GM19468 (cell line): ENCODE measurements around the gene ISCA2.

Experiments
- ATAC-seq: cut with Tn5 transposase; IDR thresholded peaks from one replicate; pipeline ENCODE4 v1.9.1; 2021; ENCODE audit warnings: mild to moderate bottlenecking, moderate library complexity, moderate number of reproducible peaks; ENCODE audit not compliant: unreplicated experiment; ENCODE audit errors: extremely low read depth

ISCA2 gene

DNA sequence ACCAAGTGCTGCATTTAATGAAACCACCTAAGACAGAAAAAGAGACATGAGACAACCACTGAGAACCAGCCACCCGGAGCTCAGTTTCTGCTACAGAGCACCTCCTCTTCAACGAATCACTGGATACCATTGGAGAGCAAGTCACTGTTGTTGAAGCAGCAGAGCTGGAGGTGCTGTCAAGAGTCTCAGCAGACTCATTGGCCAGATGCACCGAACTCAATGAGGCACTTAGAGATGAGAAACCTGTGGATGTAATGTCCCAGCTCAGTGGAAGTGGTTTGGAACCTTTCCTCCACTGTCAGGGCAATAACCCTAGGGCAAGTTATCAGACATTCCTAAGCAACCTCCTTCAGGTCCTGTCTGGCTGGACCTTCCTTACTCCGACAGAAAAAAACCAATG lies 13.5 kb upstream of the ISCA2 start:
- no peak for ATAC-seq

GRCh38 chr14:74482571-74482970 lies 11.0 kb upstream of the ISCA2 start:
- ATAC-seq: no peak

- no peak for ATAC-seq
Observed at GRCh38 chr14:74483321-74483720, 10.2 kb upstream of the ISCA2 start.

DNA sequence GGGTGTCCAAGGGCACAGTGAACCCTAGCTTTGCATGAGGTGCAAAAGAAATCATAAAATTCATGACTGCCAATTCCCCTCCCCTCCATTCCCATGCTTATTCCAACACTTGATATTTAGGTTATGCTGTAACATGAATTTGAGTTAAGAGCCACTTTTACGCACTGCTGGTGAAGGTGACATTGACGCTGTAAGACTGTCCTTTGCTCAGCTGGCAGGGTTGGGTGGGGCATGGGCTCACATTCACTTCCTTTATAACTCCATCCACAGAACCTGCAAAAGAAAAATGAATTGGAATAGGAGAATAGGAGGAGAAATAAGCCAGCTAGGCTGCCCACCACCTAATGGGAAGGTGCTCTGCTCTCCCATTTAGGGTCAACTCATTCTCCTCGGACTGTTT lies 7.4 kb upstream of the ISCA2 start:
- no peak for ATAC-seq

DNA sequence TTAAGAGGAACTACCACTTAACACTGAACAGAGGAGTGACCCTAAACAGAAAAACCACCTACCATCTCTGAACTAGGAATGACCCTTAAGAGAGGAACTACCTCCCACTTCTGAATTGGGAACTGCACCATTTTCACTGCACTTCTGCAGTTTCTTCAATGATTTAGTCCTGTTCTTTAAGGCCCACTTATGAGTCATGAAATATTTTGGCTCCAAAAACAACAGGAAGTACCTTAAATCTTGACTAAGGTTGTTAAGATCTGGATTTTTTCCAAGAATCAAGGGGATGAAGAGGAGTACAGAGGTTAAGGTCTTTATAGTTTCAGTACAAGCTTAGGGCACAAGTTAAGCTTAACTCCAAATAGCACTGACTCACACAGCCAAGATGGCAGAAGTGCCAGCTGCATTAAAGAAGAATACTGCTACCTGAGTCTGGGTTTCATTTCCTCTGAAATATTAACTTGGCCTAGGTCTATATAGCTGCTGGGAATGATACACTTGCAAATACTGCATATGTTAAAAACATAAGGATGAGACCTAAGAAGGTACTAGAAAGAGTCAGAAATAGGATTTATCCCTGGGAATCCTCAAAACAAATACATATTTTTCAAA lies 4.7 kb upstream of the ISCA2 start:
- no peak for ATAC-seq

DNA sequence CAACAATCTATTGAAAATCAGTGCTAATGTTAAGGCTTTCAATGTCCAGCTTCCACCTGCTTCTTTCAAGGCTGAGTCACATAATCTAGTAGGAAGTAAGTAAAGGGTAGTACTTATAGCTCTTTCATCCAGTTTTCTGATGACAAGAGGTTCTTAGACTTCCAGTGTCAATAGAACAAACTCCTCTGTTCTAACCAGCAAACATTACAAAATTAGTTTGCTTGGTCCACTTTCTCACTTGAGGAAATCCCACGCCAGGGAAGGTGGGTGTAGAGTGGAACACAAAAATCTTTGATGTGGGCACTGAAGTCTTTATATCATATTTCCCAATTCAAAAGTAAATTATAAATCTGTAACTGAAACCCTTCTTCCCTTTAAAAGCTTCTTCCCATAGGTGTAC lies 3.1 kb upstream of the ISCA2 start:
- ATAC-seq: no peak

- ATAC-seq: no peak
Observed at GRCh38 chr14:74491956-74492775, 1.4 kb upstream of the ISCA2 start.

DNA sequence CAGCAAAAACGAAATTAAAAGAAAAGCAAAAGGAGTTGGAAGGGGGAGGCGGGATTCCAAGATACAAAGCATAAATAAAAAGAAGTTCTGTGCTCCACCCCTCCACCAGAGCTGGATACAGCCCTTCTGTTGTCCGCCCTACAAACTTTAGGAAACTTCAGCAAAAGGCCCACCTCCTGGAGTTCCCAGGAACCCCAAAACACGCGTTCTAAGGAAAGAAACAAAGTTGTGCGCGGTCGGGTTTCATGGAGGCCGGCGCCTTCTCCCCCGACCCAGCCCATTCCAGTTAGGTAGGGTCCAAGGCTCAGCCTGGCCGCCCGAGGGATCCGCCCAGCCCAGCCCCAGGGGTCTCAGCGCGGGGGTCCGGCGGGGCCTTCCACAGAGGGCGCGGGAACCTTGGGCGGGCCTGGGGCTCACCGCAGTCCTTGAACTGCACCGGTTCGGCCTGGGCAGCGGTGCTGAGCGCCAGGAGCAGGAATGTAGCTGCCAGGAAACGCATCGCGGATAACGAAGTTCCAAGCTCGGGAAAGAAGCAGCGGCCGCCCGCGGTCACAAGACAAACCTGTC lies 706 bp upstream of the ISCA2 start, which contains the start of gene NPC2:
Gene NPC2 (minus strand): TSS at position 530 of the 567 bp plus-strand sequence. CDS start 31 bp downstream, at position 499.
- ATAC-seq: no peak

DNA sequence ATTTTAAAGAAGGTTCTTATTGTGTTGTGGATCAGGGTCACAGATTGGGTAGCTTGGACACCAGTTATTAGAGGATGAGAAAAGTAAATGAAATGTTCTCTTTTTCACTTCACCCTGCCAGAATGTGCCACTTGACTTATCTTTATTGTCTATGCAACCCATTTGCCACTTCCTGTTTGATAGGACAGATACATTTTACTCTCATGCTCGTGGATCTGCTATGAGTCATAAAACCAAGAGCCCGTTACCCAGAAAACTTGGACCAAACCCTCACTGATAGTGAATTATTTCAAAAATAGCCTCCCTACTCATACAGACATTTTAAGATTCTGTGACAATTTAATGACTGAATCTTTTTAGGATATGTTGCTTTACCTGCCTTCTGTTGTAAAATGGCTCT lies 1.8 kb downstream of the ISCA2 start:
- no peak for ATAC-seq

DNA sequence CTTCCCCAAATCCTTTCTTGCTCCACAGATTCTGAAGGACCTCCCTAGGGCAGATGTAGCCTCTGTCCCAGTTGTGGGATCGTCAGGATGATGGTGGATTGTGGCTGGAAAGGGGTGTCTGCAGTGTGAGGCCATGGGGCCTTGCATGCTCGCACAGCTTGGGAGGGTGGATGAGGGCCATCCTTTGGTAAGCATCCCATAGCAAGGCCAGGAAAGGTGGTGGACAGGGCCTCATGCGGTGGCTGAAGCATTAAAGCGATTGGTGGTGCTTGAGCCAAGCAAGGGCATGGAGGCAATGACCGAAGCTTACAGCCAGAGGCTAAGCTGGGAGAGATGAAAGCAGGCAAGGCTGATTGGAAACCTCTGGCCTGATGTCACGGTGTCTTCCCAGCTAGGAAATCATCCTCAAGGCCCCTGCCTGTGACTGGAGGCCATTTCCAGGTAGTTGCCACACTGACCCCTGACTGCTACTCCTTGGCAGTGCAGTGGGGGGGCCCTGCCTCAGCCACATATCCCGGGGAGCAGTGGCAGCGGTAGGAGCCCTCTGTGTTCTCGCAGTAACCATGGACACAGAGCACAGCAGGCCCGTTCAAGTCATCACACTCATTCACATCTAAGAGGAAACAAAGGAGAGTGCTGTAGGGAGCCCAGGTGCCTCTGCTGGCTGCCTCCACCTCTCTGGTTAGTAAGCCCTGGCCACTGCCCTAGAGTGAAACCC lies 7.0 kb downstream of the ISCA2 start:
- ATAC-seq: no peak

- ATAC-seq: no peak
Observed at GRCh38 chr14:74501135-74501614, 7.6 kb downstream of the ISCA2 start.

GRCh38 chr14:74501691-74502090 lies 8.1 kb downstream of the ISCA2 start:
- ATAC-seq: no peak

GRCh38 chr14:74502236-74503019 lies 8.9 kb downstream of the ISCA2 start:
- ATAC-seq: no peak

DNA sequence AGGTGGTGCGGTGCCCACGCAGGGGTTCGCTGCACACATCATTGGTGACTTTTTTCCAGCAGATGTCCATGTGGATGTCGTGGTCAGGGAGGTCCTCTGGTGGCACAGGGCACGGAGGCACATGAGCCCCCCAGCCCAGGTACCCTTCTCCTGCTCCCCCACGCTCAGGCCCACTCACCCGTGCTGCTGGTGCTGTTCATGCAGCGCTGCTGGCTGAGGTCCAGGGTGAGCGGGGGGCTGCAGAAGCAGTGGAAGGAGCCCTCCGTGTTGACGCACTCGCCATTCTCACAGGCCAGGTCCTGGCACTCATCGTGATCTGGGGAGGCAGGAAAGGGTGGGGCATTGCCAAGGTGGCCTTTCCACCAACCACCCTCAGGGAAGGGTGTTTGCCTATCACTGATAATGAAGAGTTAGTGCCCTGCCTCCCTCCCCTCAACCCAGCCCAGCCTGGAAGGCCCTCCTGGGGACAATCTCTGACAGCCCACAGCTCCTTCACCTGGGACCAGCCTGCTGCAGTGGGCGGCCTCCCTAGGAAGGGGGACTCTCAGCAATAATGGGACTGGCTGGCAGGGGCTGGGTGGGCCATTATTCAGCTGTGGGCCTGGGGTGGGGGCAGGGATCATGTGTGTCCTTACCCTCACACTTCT lies 9.8 kb downstream of the ISCA2 start:
- no peak for ATAC-seq

- no peak for ATAC-seq
Observed at GRCh38 chr14:74503938-74504335, 10.4 kb downstream of the ISCA2 start.

DNA sequence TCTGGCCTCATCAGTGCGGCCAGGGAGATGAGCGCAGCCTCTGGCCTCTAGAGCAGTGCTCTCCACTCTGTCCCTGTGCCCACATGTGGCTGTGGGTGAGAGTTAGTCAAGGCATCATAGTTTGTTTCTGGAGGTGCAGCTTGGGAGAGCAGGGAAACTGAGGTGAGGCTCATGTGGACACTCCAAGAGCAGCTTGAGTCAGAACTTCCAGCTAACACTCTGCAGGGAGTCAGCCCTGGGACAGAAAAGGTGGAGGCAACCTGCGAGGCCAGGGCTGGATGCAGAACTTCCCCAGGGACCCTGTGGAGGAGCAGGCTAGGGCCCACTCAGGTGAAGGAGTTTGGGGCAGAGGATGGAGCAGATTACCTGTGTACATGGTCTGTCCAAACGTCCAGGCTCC lies 10.8 kb downstream of the ISCA2 start:
- ATAC-seq: no peak

- ATAC-seq: no peak
Observed at GRCh38 chr14:74504874-74505720, 11.5 kb downstream of the ISCA2 start.

DNA sequence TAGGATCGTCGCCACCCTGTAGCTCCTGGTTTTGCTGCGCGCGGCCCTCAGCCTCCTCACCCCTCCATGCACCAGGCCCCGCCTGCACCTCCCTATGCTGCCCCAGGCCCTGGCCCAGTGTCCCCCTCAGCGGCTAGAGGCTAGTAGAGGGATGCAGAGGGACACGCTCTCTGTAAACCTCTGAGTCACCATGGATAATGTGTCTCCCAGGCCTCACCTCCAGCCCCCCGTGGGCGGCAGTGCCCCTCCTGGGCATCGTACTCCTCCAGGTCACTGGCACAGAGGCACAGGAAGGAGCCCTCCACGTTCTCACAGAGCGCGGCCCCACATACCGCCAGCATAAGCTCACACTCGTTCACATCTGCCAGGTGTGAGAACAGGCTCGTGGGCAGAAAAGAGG lies 12.3 kb downstream of the ISCA2 start:
- no peak for ATAC-seq
